GM12872 (cell line): Measurements from ENCODE around the gene GALNT6.

Experiments used
- TF ChIP-seq, protein P1 (sequence below): IDR thresholded peaks from 3 replicates; pipeline ENCODE4 v1.5.1; 2011; ENCODE audit warnings: low read depth, mild to moderate bottlenecking, low read length, moderate library complexity; ENCODE audit not compliant: insufficient read depth

Gene GALNT6, protein sequence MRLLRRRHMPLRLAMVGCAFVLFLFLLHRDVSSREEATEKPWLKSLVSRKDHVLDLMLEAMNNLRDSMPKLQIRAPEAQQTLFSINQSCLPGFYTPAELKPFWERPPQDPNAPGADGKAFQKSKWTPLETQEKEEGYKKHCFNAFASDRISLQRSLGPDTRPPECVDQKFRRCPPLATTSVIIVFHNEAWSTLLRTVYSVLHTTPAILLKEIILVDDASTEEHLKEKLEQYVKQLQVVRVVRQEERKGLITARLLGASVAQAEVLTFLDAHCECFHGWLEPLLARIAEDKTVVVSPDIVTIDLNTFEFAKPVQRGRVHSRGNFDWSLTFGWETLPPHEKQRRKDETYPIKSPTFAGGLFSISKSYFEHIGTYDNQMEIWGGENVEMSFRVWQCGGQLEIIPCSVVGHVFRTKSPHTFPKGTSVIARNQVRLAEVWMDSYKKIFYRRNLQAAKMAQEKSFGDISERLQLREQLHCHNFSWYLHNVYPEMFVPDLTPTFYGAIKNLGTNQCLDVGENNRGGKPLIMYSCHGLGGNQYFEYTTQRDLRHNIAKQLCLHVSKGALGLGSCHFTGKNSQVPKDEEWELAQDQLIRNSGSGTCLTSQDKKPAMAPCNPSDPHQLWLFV

DNA sequence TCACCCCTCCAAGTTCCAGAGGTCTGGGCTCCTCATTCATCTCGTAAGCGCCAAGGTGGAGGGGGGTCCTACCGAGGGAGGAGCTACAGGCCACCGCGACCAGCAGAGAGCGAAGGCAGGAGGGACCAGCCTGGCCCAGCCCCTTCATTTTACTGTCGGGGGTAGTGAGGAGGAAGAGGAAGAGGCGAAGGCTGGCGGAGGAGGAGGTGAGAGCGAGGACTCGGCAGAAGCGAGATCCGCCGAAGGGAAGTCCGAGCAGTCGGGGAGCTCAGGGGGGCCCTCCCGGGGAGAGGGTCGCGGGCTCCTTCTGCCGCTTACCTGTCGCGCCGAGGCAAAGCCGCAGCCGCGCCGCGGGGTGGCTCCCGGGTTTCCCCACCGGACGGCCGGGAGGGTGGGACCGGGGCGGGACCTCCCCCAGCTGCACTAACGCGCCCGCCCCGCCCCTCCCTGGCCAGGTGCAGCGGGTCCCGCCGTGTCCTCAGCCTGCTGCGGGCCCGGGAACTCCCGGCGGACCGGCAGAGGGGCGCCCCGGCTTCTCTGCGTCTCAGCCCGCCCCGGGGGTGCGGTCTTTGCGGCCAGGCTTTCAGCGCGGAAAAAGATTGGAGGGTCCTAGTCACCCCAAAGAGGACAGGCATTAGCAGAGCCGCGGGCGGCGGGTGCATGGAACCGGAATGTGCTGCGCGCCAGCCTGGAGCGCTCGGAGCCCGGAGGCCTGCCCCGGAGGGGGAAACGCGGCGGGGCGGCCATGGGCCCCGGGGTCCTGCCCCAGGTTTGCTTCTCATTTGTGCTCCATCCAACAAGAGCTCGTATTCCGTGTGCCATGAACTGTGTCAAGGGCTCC, at the start of gene GALNT6:
Gene GALNT6, minus strand, starts transcription at position 124 of the 841 bp plus-strand sequence. CDS start 11,625 bp downstream, outside the sequence.
- TF ChIP-seq, protein P1, sequence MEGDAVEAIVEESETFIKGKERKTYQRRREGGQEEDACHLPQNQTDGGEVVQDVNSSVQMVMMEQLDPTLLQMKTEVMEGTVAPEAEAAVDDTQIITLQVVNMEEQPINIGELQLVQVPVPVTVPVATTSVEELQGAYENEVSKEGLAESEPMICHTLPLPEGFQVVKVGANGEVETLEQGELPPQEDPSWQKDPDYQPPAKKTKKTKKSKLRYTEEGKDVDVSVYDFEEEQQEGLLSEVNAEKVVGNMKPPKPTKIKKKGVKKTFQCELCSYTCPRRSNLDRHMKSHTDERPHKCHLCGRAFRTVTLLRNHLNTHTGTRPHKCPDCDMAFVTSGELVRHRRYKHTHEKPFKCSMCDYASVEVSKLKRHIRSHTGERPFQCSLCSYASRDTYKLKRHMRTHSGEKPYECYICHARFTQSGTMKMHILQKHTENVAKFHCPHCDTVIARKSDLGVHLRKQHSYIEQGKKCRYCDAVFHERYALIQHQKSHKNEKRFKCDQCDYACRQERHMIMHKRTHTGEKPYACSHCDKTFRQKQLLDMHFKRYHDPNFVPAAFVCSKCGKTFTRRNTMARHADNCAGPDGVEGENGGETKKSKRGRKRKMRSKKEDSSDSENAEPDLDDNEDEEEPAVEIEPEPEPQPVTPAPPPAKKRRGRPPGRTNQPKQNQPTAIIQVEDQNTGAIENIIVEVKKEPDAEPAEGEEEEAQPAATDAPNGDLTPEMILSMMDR = no peak

DNA sequence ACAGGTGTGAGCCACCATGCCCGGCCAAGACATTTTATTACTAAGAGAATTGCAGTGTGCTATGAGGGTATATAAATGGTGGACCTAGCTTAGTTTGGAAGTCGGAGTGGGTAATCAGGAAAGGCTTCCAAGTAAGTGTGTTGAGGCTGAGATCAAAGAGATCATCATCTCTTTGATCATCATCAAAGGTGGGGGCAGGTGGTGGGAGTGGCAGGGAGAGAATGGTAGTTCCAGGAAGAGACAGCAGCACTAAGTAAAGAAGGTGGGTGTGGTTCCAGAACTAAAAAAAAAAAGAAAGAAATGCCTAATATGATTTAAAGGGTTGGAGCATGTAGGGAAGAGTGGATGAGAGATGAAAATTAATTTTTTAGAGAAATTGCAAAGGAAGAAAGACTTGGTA, 48.1 kb upstream of the GALNT6 start:
- TF ChIP-seq, protein P1 = no peak

DNA sequence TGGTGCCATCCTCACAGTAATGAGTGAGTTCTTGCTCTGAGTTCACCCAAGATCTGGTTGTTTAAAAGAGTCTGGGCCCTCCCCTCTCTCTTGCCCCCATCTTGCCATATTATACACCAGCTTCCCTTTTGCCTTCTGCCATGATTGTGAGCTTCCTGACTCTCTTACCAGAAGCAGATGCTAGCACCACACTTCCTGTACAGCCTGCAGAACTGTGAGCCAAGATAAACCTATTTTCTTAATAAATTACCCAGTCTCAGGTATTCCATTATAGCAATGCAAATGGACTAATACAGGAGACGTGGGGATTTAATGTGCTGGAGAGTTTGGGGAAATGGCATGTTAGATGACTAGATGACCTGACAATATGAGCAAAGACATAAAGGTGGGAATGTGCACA, 46.2 kb upstream of the GALNT6 start:
- TF ChIP-seq, protein P1 = no peak

DNA sequence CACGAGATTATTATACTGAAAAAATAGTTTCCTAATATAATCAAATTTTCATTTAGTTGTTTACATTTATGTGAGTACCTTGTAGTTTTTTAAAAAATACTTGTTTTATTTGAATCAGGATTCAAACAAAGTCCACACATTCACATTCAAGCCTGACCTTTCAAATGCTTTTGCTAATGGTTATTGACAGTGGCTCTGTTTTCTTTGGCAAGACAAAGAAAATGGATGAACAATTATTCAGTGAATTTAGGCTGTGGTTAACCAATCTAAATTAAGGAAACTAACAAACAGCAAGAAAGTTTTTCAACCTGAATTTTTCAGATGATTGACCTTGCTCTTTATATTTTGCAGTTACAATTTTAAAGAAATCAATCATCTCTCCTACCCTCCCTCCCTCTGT, 43.1 kb upstream of the GALNT6 start:
- TF ChIP-seq, protein P1 = no peak

DNA sequence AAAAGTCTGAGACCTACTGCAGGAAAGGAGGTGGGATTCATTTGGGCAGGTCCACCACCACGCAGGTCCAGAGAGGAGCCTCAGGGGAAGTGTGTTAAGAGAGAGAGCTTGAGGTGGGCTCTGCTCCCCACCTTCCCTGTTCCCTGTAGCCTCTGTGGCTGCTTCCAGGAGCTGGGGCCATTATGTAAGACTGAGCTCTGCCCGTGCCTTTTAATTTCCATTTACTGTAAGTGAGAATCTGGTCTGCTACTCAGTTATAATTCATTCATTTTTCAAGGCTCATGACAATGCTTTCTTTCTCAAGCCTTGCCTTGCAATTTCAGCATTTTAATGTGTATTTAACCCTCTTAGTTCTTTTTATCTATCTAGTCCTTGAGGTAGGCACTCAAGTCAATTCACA, 41.7 kb upstream of the GALNT6 start:
- TF ChIP-seq, protein P1 = no peak

DNA sequence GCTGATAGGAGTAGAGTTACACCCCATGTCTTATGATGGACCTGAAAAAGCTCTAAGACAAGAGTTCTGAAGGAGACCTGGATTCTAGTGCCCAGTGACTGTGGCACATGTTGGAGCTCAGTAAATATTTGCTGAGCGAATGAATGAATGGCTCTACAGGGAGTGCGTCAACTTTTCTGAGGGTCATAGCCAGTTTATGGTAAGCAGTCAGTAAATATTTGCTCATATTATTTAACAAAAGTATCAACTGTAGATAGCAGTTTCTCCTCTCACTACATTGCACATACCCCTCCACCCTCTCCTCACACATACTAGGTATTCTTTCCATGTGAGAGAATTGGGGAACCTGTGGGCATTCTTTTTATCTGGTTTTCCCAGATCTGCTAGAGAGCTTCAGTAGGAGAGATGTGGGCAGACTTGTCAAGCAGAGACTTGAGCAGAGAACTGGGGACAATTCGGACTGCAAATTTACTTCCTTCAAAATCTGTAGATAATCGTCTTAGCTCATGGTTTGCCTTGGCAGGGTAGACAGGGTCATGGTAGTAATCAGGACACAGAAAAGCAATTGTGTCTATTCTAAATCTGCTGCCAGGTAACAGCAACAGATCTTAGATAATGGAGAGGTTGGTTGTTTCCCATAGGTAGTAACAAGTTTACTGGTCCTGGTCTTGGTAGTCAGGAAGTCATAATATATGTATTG, 39.1 kb upstream of the GALNT6 start:
- TF ChIP-seq, protein P1 = no peak
